GM19035 (cell line): Measurements from ENCODE around the gene FBXW10B.
"Not testable (repeated sequence)": the region's sequence is repeated elsewhere in the genome, so short reads cannot be mapped to it uniquely, and the experiment has no call there.

ENCODE experiments used
- ATAC-seq: cut with Tn5 transposase; IDR thresholded peaks from one replicate; pipeline ENCODE4 v1.9.1; 2021; ENCODE audit not compliant: unreplicated experiment

The FBXW10B gene

DNA sequence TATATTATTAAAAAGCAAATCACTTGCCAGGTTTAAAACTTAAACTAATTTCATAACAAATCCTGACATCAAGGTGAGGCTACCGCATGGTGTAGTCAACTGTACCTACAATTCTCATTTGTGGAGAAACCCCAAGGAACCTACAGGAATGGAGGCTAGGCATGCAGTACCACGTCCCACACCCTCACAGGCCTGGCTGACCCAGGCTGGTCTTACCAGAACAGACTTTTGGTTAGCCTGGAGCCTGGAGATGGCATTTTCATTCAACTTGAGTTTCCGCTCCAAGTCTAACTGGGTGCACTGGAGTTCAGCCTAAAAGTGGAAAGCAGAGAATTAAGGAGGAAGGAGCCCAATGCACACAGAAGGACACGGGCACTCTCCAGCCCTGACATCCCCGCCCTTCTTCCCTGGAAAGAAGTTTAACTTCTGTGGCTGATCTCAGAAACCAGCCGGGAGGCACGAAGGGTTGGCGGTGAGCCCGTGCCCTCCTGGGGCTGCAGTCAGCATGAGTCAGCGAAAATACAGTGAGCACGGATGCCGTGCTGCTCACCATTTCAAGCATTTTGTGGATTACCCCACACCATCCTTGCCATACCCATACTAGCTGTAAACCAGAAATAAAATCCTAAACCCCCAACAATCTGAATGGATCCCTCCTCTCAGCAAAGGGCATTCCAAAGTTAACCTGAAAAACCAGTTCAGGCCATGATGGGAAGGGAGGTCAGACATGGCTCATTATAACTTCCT is 23.2 kb upstream of the FBXW10B start:
- ATAC-seq: not testable (repeated sequence)

GRCh38 chr17:15642014-15642413 is 22.5 kb upstream of the FBXW10B start:
- not testable (repeated sequence) for ATAC-seq

DNA sequence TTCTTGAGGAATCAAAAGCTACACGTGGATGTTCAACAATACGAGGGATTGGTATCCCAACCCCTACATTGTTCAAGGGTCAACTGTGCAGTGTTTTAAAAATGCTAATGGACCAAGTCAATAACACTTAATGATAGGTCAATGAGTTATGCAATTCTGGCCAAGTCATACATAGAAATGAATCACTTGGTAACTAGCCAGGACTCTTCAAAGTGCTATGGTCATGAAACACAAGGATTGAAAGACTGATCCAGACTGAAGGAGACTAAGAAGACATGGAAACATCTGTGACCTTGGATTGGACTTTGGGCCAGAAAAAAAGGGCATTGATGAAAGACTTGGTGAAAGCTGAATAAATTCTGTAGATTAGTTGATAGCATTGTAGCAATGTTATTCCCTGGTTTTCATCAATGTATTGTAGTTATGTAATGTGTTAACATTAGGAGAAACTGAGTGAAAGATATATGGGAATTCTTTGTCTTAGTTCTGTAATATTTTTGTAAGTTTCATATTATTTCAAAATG is 11.5 kb upstream of the FBXW10B start:
- not testable (repeated sequence) for ATAC-seq

GRCh38 chr17:15629991-15630390 is 10.5 kb upstream of the FBXW10B start:
- not testable (repeated sequence) for ATAC-seq

- not testable (repeated sequence) for ATAC-seq
Observed at GRCh38 chr17:15623661-15624209, 4.2 kb upstream of the FBXW10B start.

DNA sequence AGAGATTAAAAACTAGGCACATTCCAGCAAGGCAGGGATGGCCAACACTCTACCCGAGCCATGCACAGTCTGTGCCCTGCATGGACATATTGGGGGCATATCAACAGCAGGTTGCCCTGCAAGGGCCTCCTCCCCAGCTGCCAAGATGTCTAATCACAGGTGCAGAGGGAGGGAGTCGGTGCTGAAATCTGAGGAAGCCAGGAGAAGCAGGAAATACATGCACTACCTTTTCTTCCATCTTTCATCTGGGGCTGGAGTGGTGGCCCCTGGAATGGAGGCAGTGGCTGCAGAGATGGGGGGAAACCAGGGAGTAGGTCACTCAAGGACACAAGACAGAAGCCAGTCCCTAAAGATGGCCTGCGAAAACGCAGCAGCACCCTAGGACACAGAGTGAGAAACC is 3.8 kb upstream of the FBXW10B start:
- not testable (repeated sequence) for ATAC-seq

DNA sequence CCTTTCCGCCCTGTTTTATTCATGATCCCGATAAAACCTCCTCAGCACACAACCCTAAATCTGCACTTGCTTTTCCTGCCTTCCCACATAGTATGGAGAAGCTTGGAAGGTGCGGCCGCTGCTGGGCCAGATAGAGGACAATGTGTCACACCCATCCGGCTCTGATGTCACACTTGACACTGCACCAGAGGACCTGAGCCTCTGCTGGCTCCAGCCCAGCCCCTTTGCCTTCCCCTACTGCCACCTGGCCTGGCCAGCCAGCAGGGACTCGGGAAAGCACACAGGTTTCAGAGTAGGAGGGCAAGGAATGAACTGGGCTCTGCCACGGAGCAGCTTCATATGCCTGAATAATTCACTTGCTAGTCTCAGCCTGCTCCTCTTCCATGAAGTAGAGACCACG is 2.6 kb upstream of the FBXW10B start:
- ATAC-seq: not testable (repeated sequence)

GRCh38 chr17:15616828-15617227 is 2.7 kb downstream of the FBXW10B start:
- not testable (repeated sequence) for ATAC-seq

DNA sequence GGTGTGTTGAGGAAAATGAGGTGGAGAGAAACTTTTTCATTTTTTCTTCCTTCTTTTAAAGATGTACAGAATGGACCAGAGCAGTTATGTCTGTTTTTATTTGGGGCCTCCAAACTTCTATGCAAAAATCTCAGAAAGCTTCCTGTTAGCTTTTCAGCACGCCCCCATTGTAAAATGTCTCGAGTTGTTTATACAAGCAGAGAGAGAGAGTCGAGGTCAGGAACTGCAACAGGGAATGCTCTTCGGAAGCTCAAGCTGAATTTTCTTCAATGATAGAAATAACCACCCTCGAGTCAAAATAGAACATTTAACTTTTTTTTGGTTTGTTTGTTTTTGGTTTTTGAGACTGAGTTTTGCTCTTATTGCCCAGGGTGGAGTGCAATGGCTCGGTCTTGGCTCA is 3.7 kb downstream of the FBXW10B start:
- not testable (repeated sequence) for ATAC-seq

GRCh38 chr17:15613111-15613510 is 6.4 kb downstream of the FBXW10B start:
- ATAC-seq: not testable (repeated sequence)

DNA sequence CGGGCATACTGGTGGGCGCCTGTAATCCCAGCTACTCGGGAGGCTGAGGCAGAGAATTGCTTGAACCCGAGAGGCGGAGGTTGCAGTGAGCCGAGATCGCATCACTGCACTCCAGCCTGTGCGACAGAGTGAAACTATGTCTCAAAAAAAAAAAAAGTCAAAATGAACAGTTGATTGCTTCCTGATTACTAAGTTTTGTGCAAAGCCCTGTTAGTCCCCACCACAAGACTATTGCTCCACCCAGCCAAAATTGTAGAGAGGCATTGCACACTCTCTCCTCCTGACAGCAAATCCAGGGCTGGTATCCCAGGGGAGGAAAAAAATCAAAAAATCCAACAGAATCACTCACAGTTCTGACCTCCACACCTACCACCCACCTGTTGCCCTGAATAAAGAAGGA is 26.5 kb downstream of the FBXW10B start:
- ATAC-seq: not testable (repeated sequence)

GRCh38 chr17:15591986-15592385 is 27.5 kb downstream of the FBXW10B start:
- ATAC-seq: not testable (repeated sequence)

DNA sequence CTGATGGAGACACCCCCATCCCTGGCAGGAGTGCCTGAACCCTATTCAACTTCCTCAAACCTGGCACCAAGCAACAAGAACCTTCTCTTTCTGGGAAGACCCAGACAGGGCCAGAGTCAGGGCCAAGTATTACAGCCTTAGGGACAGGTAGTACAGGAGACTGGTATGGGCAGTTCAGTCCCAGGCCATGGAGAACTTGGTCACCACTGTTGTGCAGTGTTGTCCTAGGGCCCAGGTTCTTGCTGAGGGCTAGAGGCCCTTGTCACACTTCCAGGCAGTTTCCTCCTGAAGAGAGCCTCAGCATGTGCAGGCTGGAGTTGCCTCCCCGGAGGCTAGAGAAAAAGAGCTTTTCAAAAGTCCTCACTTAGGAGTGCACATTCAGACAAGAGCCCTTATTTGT is 28.7 kb downstream of the FBXW10B start:
- not testable (repeated sequence) for ATAC-seq

DNA sequence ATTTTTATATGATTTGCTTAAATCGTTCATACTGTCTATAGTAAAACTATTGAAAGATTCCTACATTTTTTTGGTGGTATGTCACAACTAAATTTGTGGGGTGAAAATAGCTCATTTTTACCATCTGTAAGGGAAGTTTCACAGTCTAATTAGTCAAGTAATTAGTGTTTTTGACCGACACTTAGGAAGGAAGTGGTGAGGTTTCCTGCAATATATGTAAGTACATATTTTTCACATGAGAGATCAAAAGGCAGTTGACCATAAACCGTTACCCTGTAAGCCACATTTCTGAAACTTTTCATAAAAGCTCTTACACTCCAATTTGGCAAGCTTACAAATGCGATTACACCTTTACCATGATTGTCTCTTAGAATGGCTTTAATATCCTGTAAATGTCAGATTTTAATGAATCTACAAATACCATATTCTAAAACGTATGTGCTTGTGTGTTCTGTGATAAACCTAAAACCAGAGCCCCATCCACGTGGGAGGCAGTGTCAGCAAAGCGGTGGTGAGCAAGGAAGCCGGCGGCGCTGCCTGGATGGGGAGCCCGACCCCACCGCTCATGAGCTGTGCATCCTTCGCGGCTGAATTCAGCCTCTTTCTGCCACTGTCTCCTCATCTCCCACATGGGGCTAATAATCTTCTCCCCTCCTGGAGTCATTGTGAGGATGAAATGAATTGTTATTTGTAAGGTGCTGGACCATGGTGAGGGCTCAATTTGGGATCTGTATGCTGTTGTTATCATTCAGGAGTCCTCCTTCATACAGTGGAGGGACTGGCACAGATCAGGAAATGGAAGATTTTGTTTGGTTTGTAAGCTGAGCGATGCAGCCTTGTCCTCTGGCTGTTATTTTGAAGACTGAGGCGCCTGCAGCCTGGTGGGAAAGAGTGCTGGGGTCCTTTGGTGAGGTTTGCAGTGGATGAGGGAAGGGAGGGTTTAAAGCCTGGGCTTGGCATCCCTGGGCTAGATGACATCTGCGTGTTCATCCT is 29.7 kb downstream of the FBXW10B start:
- ATAC-seq: peak; percentile 60

DNA sequence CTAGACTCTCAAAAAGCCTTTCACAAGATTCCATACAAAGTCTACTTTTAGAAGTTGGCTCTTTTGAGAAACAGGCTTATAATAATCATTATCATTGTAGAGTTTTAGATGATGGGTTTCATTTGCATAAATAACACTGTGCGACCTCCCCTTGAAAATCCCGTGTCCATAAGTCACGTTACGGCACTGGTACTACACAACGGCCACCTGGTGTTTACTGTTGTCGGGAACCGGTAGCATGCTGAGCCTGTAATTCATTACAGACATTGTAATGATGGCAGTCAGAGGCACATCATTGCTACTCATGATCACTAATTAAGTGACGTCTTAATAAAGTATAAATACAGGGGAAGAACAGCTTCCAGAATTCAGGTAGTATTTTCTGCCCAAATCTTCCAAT is 31.5 kb downstream of the FBXW10B start:
- not testable (repeated sequence) for ATAC-seq

- ATAC-seq: not testable (repeated sequence)
Observed at GRCh38 chr17:15583313-15583712, 36.2 kb downstream of the FBXW10B start.

DNA sequence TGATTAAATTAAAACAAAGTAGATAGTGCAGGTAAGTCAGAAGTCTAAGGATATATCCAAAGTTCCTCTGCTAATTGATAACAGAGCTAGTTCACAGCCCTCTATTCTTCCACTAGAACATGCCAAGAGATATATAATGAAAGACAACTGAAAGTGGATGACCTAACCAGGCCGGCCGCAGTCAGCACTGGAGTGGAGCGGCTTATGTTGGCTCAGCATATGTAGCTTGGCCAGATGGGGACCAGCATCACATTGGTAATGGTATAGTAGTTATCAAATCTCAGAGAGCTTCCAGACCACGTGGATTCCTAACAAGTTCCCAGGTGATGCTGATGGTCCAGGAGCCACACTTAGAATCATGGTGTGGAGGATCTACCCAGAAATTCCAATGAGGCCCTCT is 38.0 kb downstream of the FBXW10B start:
- ATAC-seq: not testable (repeated sequence)

GRCh38 chr17:15576848-15577247 is 42.7 kb downstream of the FBXW10B start:
- not testable (repeated sequence) for ATAC-seq

DNA sequence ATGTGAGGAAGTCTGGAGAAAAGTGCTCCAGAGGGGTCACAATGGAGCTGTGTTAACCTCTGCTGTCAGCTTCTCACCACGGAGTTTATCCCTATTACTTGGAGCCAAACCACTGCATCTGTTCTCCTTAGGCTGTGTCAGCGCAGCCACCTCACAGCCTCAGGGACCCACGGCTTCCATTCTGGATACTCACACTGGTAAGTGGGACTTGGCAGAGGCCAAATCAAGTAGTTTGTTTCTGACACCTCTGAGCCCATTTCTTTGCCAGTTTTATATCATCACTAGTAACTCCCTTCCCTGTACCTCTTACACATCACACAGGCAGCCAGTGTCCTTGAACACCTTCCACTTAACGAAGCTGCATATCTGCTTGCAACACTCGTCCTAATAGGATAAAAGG is 44.8 kb downstream of the FBXW10B start:
- not testable (repeated sequence) for ATAC-seq

DNA sequence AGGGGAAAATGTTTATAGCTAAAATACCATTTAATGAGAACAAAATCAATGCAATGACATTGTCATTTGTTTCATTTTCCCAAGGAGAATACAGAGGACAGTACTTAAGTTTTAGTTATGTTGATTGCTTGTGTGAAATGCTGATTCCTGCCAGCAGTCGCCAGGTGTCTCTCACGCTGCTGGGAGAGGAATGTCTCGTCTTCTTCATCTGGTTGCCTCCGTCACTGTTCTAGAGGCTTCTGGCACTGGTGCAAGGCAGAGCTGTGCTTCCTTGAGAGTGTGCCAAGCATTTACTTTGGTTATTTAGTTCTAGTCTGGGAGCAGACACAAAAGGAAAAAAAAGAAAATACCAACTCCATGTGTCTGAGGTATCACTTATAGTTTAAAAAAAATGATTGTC is 45.6 kb downstream of the FBXW10B start:
- not testable (repeated sequence) for ATAC-seq
